ENCODE measurements around the gene PTTG1IP.

PTTG1IP gene

GRCh38 chr21:44819283-44820243 lies 53.9 kb downstream of the PTTG1IP start:
- Histone ChIP-seq H3K4me3 (ENCODE audit: low read depth, low read length) (no peak overlapping the region), H3K36me3 (ENCODE audit: control insufficient read depth in 2 of 2, insufficient read depth in 1 of 2, low read length in 2 of 2) (no peaks in the 10 kb centered on the region), H3K27ac (ENCODE audit: extremely low read depth, low read depth, low read length) (no peak overlapping the region), H3K4me1 (ENCODE audit: control insufficient read depth, insufficient read depth, low read length) (no peaks in the 10 kb centered on the region), H3K9me3 (ENCODE audit: control insufficient read depth, insufficient read depth, low read depth, low read length) (no peaks in the 10 kb centered on the region)
- POLR2A ChIA-PET = interaction anchor here (0.7 kb wide), 1 partner anchor 475 kb away, joined by 3 read pairs; no protein-coding TSS in a partner anchor
- TF ChIP-seq SCRT2 (tag by site-specific recombination; IDR thresholded peaks at IDR 0.05) (no peak), TRIM28 (IDR thresholded peaks at IDR 0.05; ENCODE audit: borderline replicate concordance, low read length) (peak; percentile 36; the same call in 1 of the 2 replicates), ZNF449 (tag by site-specific recombination; IDR thresholded peaks at IDR 0.05) (no peak)
- CTCF ChIA-PET = no interaction called here

DNA sequence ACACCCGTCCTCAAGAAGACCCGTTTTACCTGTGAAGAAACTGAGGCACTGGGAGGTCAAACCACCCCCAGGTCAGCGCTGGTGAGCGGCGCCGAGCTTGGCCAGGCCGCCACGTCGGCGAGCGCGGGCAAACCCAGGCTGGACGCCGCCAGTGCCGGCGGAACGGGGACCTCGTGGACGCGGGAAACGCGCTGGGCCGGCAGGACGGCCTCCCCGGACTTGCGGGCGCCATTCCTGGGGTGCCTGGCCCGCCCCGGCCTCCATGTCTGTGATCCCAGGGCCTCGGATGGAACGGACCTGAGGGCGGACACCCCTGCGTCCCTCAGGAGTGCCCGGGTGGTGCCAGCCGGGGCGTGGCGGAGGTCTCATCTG lies 54.9 kb downstream of the PTTG1IP start:
- no peak for TF ChIP-seq ZNF174 (tag by site-specific recombination; IDR thresholded peaks at IDR 0.05)
- H3K27ac ChIP-seq (ENCODE audit: extremely low read depth, low read depth, low read length) = no peak overlapping the region
- ChIA-PET CTCF (no interaction called here), POLR2A (no interaction called here)
- no peaks in the 10 kb centered on the region for H3K9me3 ChIP-seq (ENCODE audit: control insufficient read depth, insufficient read depth, low read depth, low read length)
- H3K36me3 ChIP-seq (ENCODE audit: control insufficient read depth in 2 of 2, insufficient read depth in 1 of 2, low read length in 2 of 2) = peaks cover 0 to 3% of the 10 kb centered on the region in 2 experiments; a peak in 1 of 3 replicates
- no peaks in the 10 kb centered on the region for H3K4me1 ChIP-seq (ENCODE audit: control insufficient read depth, insufficient read depth, low read length)
- no peak overlapping the region; the same call in 1 of the 2 replicates for H3K4me3 ChIP-seq (ENCODE audit: low read depth, low read length)

- ChIA-PET CTCF (no interaction called here), POLR2A (interaction anchor here (1.0 to 1.1 kb wide), 4 partner anchors 14 to 256 kb away, joined by 3 to 19 read pairs (median 14); partner anchors contain the start of genes ADARB1, PTTG1IP and UBE2G2)
- H3K9me3 ChIP-seq (ENCODE audit: control insufficient read depth, insufficient read depth, low read depth, low read length) = no peaks in the 10 kb centered on the region
- H3K4me3 ChIP-seq (ENCODE audit: low read depth, low read length) = peak within 1 kb of the TSS; percentile 55
- H3K4me1 ChIP-seq (ENCODE audit: control insufficient read depth, insufficient read depth, low read length) = no peaks in the 10 kb centered on the region
- TF ChIP-seq, protein P1, sequence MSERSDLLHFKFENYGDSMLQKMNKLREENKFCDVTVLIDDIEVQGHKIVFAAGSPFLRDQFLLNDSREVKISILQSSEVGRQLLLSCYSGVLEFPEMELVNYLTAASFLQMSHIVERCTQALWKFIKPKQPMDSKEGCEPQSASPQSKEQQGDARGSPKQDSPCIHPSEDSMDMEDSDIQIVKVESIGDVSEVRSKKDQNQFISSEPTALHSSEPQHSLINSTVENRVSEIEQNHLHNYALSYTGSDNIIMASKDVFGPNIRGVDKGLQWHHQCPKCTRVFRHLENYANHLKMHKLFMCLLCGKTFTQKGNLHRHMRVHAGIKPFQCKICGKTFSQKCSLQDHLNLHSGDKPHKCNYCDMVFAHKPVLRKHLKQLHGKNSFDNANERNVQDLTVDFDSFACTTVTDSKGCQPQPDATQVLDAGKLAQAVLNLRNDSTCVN (tag by site-specific recombination; optimal IDR thresholded peaks at IDR 0.05) = peak; percentile 24
- TF ChIP-seq, protein P2, sequence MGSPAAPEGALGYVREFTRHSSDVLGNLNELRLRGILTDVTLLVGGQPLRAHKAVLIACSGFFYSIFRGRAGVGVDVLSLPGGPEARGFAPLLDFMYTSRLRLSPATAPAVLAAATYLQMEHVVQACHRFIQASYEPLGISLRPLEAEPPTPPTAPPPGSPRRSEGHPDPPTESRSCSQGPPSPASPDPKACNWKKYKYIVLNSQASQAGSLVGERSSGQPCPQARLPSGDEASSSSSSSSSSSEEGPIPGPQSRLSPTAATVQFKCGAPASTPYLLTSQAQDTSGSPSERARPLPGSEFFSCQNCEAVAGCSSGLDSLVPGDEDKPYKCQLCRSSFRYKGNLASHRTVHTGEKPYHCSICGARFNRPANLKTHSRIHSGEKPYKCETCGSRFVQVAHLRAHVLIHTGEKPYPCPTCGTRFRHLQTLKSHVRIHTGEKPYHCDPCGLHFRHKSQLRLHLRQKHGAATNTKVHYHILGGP (tag by site-specific recombination; IDR thresholded peaks at IDR 0.05) = no peak
- TF ChIP-seq ZNF677 (tag by site-specific recombination; IDR thresholded peaks at IDR 0.05) (peak; percentile 21; the same call in 1 of the 2 replicates), ZNF707 (tag by site-specific recombination; IDR thresholded peaks at IDR 0.05) (no peak), ZNF114 (tag by site-specific recombination; IDR thresholded peaks at IDR 0.05) (no peak)
- peak within 1 kb of the TSS; percentile 76 for H3K27ac ChIP-seq (ENCODE audit: extremely low read depth, low read depth, low read length)
- peaks cover 0 to 8% of the 10 kb centered on the region in 2 experiments; a peak in 1 of 3 replicates for H3K36me3 ChIP-seq (ENCODE audit: control insufficient read depth in 2 of 2, insufficient read depth in 1 of 2, low read length in 2 of 2)
These were observed 55.4 kb downstream of the PTTG1IP start, which contains the start of gene SUMO3 for GRCh38 chr21:44817914-44818639. TSS of gene SUMO3 (minus strand) at chr21:44818062. CDS start at chr21:44817968, 94 bp downstream.

GRCh38 chr21:44817506-44817880 lies 56.0 kb downstream of the PTTG1IP start:
- ChIA-PET CTCF (no interaction called here), POLR2A (interaction anchor here (0.6 to 1.1 kb wide), 7 partner anchors 9 to 257 kb away, joined by 3 to 19 read pairs (median 6); partner anchors contain the start of genes ADARB1, PTTG1IP and UBE2G2)
- peaks cover 0 to 12% of the 10 kb centered on the region in 2 experiments; a peak in 1 of 3 replicates for H3K36me3 ChIP-seq (ENCODE audit: control insufficient read depth in 2 of 2, insufficient read depth in 1 of 2, low read length in 2 of 2)
- H3K4me1 ChIP-seq (ENCODE audit: control insufficient read depth, insufficient read depth, low read length) = no peaks in the 10 kb centered on the region
- H3K9me3 ChIP-seq (ENCODE audit: control insufficient read depth, insufficient read depth, low read depth, low read length) = no peaks in the 10 kb centered on the region
- H3K27ac ChIP-seq (ENCODE audit: extremely low read depth, low read depth, low read length) = peak overlapping the region; percentile 76; the same call in 1 of the 2 replicates
- H3K4me3 ChIP-seq (ENCODE audit: low read depth, low read length) = peak overlapping the region; percentile 55
- peak; percentile 59; the same call in 1 of the 2 replicates for TF ChIP-seq KLF1 (tag by site-specific recombination; IDR thresholded peaks at IDR 0.05)
- TF ChIP-seq ZIC2 (tag by site-specific recombination; IDR thresholded peaks at IDR 0.05) = peak; percentile 95
- peak; percentile 84 for TF ChIP-seq GLIS1 (tag by site-specific recombination; IDR thresholded peaks at IDR 0.05)
- TF ChIP-seq ZNF23 (tag by site-specific recombination; IDR thresholded peaks at IDR 0.05; ENCODE audit: borderline replicate concordance) = no peak
- 0 out of 2 replicates have a peak, but pooled peaks have one; percentile 43 for TF ChIP-seq SP7 (tag by site-specific recombination; IDR thresholded peaks at IDR 0.05)
- no peak for TF ChIP-seq ZBTB21 (tag by site-specific recombination; IDR thresholded peaks at IDR 0.05)
- no peak for TF ChIP-seq ZNF510 (tag by site-specific recombination; IDR thresholded peaks at IDR 0.05; ENCODE audit: insufficient replicate concordance)
- TF ChIP-seq ZBTB20 (tag by site-specific recombination; IDR thresholded peaks at IDR 0.05) = 0 out of 2 replicates have a peak, but pooled peaks have one; percentile 3
- peak; percentile 40; the same call in 1 of the 2 replicates for TF ChIP-seq ZNF184 (tag by site-specific recombination; IDR thresholded peaks at IDR 0.05)
- peak; percentile 75; the same call in 1 of the 2 replicates for TF ChIP-seq KLF8 (tag by site-specific recombination; IDR thresholded peaks at IDR 0.05)
- TF ChIP-seq ZNF223 (tag by site-specific recombination; IDR thresholded peaks at IDR 0.05) = no peak
- no peak for TF ChIP-seq ZNF623 (tag by site-specific recombination; IDR thresholded peaks at IDR 0.05)

Measured in HEK293 (cell line).